AG10803 (cell line): ENCODE data around the gene SYNE1.

Experiments
- DNase-seq: peaks from one replicate; pipeline ENCODE4 v3.0.0; 2010; ENCODE audit warnings: low read depth
- H3K4me3 ChIP-seq: 2 replicates; pipeline ENCODE4 v1.5.1; 2011; ENCODE audit warnings: mild to moderate bottlenecking, low read length, control low read depth
- TF ChIP-seq, protein P1 (sequence below): conservative IDR thresholded peaks from 2 replicates; pipeline ENCODE4 v1.5.1; 2011; ENCODE audit warnings: mild to moderate bottlenecking, low read length, control low read depth, inconsistent platforms

Gene SYNE1

DNA sequence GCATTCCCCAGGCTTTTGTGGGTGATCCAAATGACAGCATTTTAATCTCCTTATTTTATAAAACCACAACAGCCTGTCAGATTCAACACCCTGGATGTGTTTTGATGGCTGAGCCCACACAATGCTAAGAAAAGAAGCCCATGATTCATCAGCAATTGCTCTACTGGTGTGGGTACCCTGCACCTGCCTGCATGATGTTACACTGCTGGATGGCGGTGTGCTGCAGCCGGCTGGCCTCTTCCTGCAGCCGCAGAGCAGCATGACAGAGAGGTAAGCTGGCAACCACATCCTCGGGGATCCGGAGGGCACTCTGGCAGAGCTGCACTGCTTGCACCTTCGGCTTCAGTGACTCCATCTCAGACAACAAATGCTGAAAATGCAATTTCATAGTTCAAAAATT is 327.5 kb downstream of the SYNE1 start:
- H3K4me3 ChIP-seq, result no peak overlapping the region
- TF ChIP-seq, protein P1, sequence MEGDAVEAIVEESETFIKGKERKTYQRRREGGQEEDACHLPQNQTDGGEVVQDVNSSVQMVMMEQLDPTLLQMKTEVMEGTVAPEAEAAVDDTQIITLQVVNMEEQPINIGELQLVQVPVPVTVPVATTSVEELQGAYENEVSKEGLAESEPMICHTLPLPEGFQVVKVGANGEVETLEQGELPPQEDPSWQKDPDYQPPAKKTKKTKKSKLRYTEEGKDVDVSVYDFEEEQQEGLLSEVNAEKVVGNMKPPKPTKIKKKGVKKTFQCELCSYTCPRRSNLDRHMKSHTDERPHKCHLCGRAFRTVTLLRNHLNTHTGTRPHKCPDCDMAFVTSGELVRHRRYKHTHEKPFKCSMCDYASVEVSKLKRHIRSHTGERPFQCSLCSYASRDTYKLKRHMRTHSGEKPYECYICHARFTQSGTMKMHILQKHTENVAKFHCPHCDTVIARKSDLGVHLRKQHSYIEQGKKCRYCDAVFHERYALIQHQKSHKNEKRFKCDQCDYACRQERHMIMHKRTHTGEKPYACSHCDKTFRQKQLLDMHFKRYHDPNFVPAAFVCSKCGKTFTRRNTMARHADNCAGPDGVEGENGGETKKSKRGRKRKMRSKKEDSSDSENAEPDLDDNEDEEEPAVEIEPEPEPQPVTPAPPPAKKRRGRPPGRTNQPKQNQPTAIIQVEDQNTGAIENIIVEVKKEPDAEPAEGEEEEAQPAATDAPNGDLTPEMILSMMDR, result no peak
- DNase-seq, result no peak

DNA sequence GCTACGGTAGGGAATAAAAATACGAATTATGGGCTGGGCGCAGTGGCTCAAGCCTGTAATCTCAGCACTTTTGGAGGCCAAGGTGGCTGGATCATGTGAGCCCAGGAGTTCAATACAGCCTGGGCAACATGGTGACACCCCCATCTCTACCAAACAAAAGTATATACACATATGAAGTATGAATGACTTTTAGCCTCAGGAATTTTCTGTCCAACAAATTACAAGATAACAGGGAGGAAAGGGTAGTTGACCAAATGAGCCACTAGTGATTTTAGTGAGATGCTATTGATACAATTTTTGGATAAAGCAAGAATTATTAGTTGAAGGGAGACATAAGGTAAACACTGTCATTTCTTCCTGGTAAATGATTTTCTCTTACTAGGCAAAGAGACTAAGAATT is 328.2 kb downstream of the SYNE1 start:
- TF ChIP-seq, protein P1, result no peak
- DNase-seq, result no peak
- H3K4me3 ChIP-seq, result no peak overlapping the region

DNA sequence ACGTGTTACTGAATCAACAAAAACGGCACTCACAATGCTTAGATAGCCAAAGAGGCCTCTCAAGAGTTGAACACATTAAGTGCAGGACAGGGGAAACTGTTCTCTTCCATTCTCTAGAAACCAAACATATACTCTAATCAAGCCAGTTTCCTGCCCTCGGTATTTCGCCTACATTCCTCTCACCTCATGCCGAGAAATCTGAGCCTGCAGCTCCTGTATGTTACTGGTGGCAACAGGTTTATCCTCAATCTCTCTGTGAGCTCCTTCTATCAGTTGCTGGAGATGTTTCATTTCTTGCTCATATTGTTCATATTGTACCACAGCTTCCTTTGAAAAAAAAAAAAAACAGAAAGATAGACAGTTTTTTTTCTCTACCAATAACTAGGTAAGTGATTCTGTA is 328.9 kb downstream of the SYNE1 start:
- no peak overlapping the region for H3K4me3 ChIP-seq
- no peak for DNase-seq
- TF ChIP-seq, protein P1, result no peak

DNA sequence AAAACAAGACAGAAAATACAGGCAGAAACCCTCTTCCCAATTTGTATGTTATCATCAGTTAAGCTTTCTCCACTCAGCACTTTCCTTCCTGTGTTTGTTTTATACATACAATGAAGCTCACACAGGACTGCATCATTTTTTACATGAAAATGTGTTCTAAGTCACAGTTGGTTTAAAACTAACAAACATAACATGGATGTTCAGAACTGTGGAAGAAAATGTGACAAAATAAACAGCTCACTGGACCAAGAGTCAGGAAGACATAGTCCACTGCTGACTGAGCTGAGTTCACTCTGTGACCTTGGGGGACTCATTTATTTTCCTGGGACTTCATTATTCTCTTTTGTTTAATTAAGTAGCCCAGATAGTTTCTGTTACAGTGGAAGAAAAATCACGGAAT is 331.5 kb downstream of the SYNE1 start:
- DNase-seq, result no peak
- TF ChIP-seq, protein P1, result no peak
- no peak overlapping the region for H3K4me3 ChIP-seq

DNA sequence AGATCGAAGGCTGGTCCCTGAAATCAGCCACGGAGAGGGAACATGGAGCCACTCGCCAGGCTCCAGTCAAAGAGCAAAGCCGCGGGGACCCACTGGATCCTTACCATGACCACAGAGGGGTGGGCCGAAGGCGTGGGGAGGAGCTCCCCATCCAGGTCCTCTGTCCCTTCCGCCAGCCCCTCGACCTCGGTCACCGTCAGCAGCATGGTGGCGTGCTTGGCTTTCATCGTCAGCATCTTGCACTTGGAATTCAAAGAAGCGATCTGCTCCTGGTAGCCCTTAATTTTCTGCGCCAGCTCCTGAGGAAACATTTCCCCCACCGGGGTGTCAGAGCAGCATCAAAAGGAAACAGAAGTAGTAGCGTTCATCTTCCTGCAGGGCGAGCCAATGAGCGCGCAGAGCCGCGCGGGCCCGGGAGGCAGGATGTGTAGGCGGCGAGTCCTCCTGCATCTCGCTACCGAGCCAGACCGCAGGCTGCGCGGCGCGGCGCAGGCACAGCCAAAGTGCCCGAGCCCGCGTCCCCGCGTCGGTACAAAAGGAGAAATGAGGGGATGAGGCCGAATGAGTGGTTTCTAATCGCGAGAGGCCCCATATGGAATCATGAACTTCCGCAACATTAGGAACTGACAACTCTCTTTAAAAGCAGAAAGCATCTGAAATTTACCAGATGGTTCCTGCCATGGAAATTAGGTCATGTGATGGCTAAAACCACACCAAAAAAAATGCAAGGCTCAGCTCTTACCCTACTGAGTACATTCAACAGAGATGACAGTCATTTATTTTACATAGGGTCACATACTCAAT is 335.2 kb downstream of the SYNE1 start:
- DNase-seq, result peak; percentile 81
- TF ChIP-seq, protein P1, result peak; percentile 60
- H3K4me3 ChIP-seq, result peak overlapping the region; percentile 66

DNA sequence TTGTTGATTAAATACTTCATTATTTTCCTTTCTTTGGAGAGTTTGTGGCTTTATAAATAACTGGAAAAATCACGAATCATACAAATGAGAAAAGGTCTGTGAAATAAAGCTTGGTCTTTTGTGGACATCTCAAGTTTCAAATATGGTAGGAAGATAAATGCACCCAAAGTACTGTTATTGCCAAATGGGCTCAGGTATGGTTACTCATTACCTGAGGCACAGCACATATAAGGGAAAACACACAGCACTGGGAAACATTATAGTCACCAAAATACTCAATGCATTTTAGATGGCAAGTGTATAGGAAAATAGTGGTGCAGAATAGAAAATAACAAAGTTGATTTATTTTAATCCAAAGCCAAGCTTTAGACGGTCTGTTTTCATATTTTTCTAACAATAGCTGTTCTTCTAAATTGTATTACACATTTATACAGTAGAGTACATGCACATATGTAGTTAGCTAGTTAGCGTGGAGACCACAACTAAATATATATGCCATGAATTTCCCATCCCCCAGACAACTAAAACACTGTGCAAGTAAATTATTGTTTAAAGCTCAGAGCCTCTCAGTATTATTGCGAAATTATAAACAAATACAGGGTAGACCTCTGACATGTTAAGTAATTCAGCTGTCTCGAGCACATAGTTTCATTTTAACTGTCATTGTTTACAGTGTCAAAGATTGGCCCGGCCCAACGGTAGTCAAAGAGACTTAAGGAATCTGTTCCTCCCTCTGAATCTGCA is 336.0 kb downstream of the SYNE1 start:
- H3K4me3 ChIP-seq, result peak overlapping the region; percentile 66
- TF ChIP-seq, protein P1, result no peak
- DNase-seq, result peak; percentile 62

DNA sequence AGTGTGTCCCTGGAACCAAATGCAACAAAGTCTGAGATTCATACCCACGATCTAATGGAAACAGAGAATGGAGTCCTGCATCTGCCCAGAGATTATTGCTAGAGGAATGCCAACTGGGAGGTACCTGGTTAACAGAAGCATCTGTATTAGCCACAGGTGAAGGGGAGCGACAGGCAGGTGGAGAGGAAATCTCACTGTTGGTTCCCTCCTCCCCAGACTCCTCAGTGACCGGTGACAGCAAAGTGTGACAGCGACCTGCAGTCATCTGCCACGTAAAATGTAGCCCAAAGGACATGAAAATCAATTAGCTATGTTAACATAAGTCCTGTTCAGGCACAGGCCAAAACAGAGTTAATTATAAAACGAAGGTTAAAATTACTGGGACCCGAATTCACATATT is 336.6 kb downstream of the SYNE1 start:
- no peak overlapping the region for H3K4me3 ChIP-seq
- TF ChIP-seq, protein P1, result no peak

More for the DNA sequence above, 336.6 kb downstream of the SYNE1 start:
- DNase-seq, result no peak
